Natural killer cell treated with Interleukin-12 subunit alpha and Interleukin-12 subunit beta and Interleukin-15 and Interleukin-18, amount 100 ng/mL, for 72 hours (primary cell): Measurements from ENCODE around the gene NFKBIB. TPM values are rescaled to one million over a fixed set of nuclear protein-coding genes. Genes with fewer than 3 reads are reported as not detected.
"Not testable (repeated sequence)": the region's sequence is repeated elsewhere in the genome, so short reads cannot be mapped to it uniquely, and the experiment has no call there.

Experiments used
- ATAC-seq, 2 donors: fragments of 150-1000 bp; cut with Tn5 transposase in 1 of 2; sonication (Bioruptor Pico), chemical (Tn5 transposase) in 1 of 2; 2 replicates each; pipeline ENCODE4 v1.10.0; 2021
- DNase-seq: peaks from one replicate; pipeline ENCODE4 v3.0.0; 2022; ENCODE audit warnings: low spot score
- H3K27ac Mint-ChIP-seq, 2 donors: 1 replicate in 1 of 2; 2 replicates in 1 of 2; pipeline ENCODE4 v1.8.0; 2022; ENCODE audit warnings: mixed read lengths in 2 of 2, mild to moderate bottlenecking in 1 of 2, moderate library complexity in 1 of 2
- H3K27me3 Mint-ChIP-seq, 2 donors: 1 replicate in 1 of 2; 2 replicates in 1 of 2; pipeline ENCODE4 v1.8.0; 2022; ENCODE audit warnings: mixed read lengths in 2 of 2
- H3K36me3 Mint-ChIP-seq: one replicate; pipeline ENCODE4 v1.8.0; 2022; ENCODE audit warnings: mixed read lengths
- H3K4me1 Mint-ChIP-seq, 2 donors: 1 replicate in 1 of 2; 2 replicates in 1 of 2; pipeline ENCODE4 v1.8.0; 2022; ENCODE audit warnings: low read depth in 2 of 2, mixed read lengths in 2 of 2, mild to moderate bottlenecking in 1 of 2
- H3K4me3 Mint-ChIP-seq: one replicate; pipeline ENCODE4 v1.8.0; 2022; ENCODE audit warnings: mixed read lengths
- H3K9me3 Mint-ChIP-seq: 2 replicates; pipeline ENCODE4 v1.8.0; 2022; ENCODE audit warnings: mixed read lengths
- total RNA-seq, 2 donors: library from RNA; stranded (reverse); gene quantifications; one replicate each; pipeline ENCODE4 v1.2.3, GENCODE V29; 2022

Gene NFKBIB
- total RNA-seq, 2 donors from 2014 or later, result 106 to 108 TPM

DNA sequence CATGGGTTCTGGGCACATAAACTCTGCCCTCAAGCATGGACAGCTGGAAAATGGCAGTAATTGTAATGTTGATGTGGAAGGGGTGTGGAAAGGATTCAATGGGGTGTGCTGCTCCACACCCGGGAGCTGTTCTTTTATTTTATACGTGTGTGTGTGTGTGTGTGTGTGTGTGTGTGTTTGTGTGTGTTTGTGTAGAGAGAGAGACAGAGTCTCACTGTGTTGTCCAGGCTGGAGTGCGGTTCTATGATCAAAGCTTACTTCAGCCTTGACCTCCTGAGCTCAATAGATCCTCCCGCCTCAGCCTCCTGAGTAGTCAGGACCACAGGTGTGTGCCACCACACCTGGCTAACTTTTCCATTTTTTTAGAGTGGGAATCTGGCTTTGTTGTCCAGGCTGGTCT lies 33.8 kb downstream of the NFKBIB start:
- peaks cover 7% of the 10 kb centered on the region for H3K36me3 Mint-ChIP-seq
- ATAC-seq, result no peak
- DNase-seq, result no peak
- H3K9me3 Mint-ChIP-seq, result no peaks in the 10 kb centered on the region
- H3K4me1 Mint-ChIP-seq, result peaks cover 24 to 29% of the 10 kb centered on the region in 2 donors
- no peaks in the 10 kb centered on the region for H3K27me3 Mint-ChIP-seq
- peak overlapping the region in 1 of 2 donors; percentile 56 for H3K27ac Mint-ChIP-seq
- H3K4me3 Mint-ChIP-seq, result no peak overlapping the region

DNA sequence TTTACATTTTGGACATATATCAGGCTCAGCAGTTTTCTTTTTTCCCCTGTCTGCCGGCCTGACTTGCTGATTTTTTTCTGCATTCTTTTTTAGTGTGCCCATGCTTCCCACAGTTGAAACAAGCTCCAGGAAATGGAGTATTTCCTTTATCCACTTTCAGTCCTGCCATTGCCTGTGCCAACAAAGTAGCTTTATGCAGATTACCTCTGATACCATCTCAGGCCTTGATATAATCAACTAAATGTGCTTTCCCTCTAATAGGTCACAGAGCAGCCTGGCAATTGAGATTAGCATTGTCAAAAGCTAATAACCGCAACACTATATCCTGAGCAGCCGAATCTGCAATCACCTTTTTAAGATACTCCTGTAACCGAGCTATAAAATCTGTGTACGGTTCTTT lies 40.2 kb downstream of the NFKBIB start:
- peaks cover 0 to 4% of the 10 kb centered on the region in 2 donors for H3K4me1 Mint-ChIP-seq
- H3K27me3 Mint-ChIP-seq, result peaks cover 5 to 8% of the 10 kb centered on the region in 2 donors
- no peaks in the 10 kb centered on the region for H3K9me3 Mint-ChIP-seq
- H3K4me3 Mint-ChIP-seq, result no peak overlapping the region
- DNase-seq, result no peak
- no peak for ATAC-seq
- no peaks in the 10 kb centered on the region for H3K36me3 Mint-ChIP-seq
- H3K27ac Mint-ChIP-seq, result no peak overlapping the region

DNA sequence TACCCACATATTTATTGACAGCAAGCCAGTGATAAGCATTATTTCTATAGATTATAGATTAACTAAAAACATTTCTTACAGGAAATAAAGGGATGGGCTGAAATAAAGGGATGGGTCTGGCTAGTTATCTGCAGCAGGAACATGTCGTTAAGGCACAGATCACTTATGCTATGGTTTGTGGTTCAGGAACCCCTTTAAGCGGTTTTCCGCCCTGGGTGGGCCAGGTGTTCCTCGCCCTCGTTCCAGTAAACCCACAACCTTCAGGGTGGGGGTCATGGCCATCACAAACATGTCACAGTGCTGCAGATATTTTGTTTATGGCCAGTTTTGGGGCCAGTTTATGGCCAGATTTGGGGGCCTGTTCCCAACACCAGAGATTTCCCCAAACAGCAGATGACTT lies 41.7 kb downstream of the NFKBIB start:
- not testable (repeated sequence) for H3K9me3 Mint-ChIP-seq, H3K4me1 Mint-ChIP-seq

DNA sequence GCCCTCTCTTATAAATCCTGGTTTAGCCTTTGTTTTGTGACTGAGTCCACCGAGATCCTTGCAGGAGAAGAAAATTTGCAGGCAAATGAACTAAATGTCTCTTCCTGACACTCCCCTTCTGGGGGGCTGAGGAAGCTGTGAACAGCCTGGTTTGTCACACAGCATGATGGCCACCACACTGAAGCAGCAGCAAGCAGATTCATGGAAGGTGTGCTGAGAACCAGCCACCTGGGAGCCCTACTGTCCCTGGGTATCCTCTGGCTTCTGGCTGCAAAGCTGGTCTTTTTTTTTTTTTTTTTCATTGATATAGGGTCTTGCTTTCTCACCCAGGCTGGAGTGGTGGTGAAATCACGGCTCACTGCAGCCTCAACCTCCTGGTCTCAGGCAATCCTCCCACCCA lies 42.2 kb downstream of the NFKBIB start:
- Mint-ChIP-seq H3K27me3 (peaks cover 5 to 8% of the 10 kb centered on the region in 2 donors), H3K36me3 (no peaks in the 10 kb centered on the region), H3K4me3 (no peak overlapping the region), H3K27ac (no peak overlapping the region), H3K4me1 (peaks cover 0 to 4% of the 10 kb centered on the region in 2 donors), H3K9me3 (no peaks in the 10 kb centered on the region)
- DNase-seq (no peak), ATAC-seq (no peak)

More for the DNA sequence above, 41.7 kb downstream of the NFKBIB start:
- not testable (repeated sequence) for H3K27ac Mint-ChIP-seq, H3K36me3 Mint-ChIP-seq, ATAC-seq, DNase-seq, H3K27me3 Mint-ChIP-seq, H3K4me3 Mint-ChIP-seq

DNA sequence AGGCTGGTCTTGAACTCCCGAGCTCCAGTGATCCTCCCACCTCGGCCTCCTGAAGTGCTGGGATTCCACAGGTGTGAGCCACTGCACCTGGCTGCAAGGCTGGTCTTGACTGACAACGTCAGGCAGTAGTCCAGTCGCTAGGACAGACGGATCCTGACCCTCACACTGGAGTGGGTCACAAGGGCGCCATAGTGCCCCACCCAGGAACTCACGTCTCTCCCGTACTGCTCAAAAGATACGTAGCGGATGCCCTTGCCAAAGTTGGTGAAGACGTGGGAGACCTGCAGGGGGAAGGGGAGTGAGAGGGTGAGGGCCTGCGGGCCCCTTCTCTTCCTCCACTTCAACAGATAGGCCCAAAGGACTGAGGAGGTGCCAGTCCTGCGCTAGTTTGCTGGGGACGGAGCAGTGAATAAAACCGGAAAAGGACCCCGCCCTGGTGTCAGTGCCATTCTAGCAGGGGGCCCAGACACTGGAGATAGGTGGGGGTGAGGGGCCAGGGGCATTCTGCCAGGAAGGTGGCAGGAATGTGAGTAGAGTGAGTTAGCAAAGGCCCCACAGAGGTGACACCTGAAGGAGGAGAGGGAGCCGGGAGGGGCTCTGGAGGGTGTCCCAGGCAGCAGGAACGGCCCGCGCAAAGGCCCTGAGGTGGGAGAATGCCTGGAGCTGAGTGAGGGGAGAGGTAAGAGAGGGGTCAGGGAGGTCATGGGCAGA lies 42.9 kb downstream of the NFKBIB start:
- DNase-seq, result no peak
- Mint-ChIP-seq H3K27me3 (peaks cover 5 to 8% of the 10 kb centered on the region in 2 donors), H3K9me3 (no peaks in the 10 kb centered on the region), H3K27ac (no peak overlapping the region), H3K4me1 (peaks cover 0 to 4% of the 10 kb centered on the region in 2 donors), H3K4me3 (no peak overlapping the region), H3K36me3 (no peaks in the 10 kb centered on the region)
- ATAC-seq, result peak in 1 of 2 donors; percentile 11

DNA sequence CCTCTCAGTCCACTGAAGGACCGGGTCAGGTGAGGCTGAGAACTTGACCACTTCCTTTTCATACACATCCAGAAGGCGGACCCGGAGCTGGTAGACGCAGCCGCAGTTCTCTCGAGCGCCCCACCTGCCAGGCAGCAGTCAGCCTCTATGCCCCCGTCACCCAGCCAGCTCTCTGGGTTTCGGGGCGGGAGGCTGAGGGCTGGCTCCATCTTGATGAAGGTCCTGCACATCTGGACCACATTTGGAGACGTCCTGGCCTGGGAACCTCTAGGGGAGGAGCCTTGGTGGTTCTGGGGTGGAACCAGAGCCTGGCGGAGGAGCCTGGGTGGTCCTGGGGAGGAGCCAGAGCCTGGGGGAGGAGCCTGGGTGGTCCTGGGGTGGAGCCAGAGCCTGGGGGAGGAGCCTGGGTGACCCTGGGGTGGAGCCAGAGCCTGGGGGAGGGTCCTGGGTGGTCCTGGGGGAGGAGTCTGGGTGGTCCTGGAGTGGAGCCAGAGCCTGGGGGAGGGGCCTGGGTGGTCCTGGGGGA lies 45.3 kb downstream of the NFKBIB start:
- Mint-ChIP-seq H3K27me3 (peaks cover 4 to 5% of the 10 kb centered on the region in 2 donors), H3K36me3 (no peaks in the 10 kb centered on the region), H3K4me1 (peaks cover 4 to 7% of the 10 kb centered on the region in 2 donors), H3K4me3 (no peak overlapping the region), H3K9me3 (no peaks in the 10 kb centered on the region), H3K27ac (no peak overlapping the region)
- ATAC-seq (no peak), DNase-seq (no peak)

DNA sequence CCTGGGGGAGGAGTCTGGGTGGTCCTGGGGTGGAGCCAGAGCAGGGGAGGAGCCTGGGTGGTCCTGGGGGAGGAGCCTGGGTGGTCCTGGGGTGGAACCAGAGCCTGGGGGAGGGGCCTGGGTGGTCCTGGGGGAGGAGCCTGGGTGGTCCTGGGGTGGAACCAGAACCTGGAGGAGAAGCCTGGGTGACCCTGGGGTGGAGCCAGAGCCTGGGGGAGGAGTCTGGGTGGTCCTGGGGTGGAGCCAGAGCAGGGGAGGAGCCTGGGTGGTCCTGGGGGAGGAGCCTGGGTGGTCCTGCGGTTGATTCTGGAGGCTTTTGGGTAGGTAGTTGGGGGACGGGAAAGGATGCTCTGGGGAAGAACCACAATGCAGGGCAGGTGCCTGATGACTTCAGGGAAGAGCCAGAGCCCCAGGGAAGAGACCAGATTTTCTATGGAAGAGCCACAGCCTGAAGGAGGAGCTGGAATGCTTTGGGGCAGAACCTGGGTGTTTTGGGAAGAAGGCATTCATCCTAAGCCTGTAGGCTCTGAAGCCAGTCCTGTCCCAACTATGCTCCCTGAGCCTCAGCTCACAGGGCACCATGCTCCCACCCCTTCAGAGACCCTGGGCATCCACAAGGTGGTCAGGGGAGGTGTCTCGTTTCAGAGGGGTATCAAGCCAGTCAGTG lies 45.9 kb downstream of the NFKBIB start:
- H3K27ac Mint-ChIP-seq, result no peak overlapping the region
- peaks cover 4 to 9% of the 10 kb centered on the region in 2 donors for H3K4me1 Mint-ChIP-seq
- H3K9me3 Mint-ChIP-seq, result no peaks in the 10 kb centered on the region
- H3K4me3 Mint-ChIP-seq, result no peak overlapping the region
- ATAC-seq, result no peak
- H3K27me3 Mint-ChIP-seq, result peaks cover 4 to 5% of the 10 kb centered on the region in 2 donors
- no peaks in the 10 kb centered on the region for H3K36me3 Mint-ChIP-seq
- no peak for DNase-seq

DNA sequence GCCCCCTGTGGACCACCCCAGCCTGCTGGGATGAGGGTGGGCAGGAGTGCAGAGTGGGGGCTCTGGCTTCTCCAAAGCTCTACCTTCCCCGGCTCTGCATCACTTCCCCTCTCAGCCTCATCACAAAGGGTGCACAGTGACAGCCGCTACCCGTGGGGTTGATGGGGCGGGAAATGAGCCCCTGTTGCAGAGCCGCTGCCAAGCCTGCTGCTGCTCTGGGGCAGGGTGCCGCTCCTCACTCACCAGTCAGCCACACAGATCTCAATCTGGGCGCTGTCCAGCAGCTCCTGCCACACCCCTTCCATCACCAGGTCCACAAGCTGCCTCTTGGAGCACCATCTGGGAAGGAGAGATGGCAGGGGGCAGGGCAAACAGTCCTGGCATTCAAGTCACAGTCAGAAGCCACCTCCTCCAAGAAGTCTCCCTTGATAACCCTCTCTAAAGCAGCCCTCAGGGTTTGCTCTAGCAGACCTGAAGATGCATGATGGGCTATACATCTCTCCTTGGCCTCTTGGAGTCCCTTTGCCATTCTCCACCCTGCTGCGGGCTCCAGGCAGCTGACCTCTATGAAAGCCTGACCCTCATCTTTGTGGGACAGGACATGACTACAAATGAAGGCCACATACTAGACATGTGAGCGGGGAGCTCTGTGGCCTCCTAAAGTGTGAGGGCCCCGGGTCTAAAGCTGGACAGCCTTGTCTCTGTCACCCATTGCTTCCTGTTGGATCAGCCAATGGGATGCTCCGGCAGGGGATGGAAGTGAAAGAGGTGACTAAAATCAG lies 46.7 kb downstream of the NFKBIB start:
- H3K4me3 Mint-ChIP-seq, result no peak overlapping the region
- DNase-seq, result no peak
- no peak overlapping the region for H3K27ac Mint-ChIP-seq
- H3K9me3 Mint-ChIP-seq, result no peaks in the 10 kb centered on the region
- H3K27me3 Mint-ChIP-seq, result no peaks in the 10 kb centered on the region
- H3K36me3 Mint-ChIP-seq, result no peaks in the 10 kb centered on the region
- peaks cover 0 to 9% of the 10 kb centered on the region in 2 donors for H3K4me1 Mint-ChIP-seq
- no peak for ATAC-seq

DNA sequence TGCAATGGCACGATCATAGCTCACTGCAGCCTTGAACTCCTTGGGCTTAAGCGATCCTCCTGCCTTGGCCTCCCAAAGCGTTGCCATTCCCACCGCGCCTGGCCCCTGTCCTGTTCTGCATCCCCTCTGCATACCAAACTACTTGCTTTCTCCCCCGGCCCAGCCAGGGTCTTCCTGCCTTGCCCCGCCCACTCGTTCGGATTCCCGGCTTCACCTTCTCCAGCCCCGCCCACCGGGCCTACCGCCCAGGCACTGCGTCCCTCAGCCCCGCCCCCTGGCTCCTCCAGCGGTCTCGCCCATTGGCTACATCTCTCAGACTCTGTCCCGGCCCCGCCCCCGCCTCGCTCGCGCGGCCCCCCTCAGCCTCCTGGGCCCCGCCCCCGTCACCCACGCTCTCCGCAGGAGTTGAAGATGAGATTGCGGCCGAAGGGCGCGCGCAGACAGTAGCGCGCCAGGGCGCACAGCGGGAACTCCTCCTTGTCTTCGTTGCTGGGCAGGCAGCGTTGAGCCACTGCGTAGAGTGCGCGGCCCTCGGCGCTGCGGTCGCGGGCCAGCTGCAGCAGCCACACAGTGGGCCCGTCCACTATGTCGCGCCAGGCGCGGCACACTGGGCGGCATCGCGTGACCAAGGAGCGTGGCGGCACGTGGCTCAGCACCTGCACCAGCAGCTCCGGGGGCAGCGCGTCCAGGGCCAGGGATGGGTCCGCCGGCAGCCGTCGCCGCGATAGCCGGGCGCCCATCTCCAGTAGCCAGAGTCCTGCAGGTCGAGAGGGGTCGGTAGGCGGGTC lies 50.0 kb downstream of the NFKBIB start:
- no peak overlapping the region for H3K4me3 Mint-ChIP-seq
- H3K27ac Mint-ChIP-seq, result no peak overlapping the region
- H3K9me3 Mint-ChIP-seq, result no peaks in the 10 kb centered on the region
- H3K36me3 Mint-ChIP-seq, result no peaks in the 10 kb centered on the region
- ATAC-seq, result peak; percentile 93 to 98
- H3K4me1 Mint-ChIP-seq, result peaks cover 6 to 14% of the 10 kb centered on the region in 2 donors
- DNase-seq, result peak; percentile 93
- peaks cover 6 to 20% of the 10 kb centered on the region in 2 donors for H3K27me3 Mint-ChIP-seq

DNA sequence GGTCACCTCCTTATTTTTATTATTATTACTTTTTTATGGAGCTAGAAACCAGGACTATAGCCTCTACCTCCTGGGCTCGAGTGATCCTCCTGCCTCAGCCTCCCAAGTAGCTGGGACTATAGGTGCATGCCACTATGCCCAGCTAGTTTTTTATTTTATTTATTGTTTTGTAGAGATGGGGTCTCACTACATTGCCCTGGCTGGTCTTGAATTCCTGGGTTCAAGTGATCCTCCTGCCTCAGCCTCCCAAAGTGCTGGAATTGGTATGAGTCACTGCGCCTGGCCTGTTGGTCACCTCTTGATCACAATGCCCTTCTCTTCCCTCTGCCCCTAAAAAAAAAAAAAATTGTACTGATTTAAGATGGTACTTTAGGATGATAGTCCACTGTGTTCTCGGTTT lies 51.4 kb downstream of the NFKBIB start:
- DNase-seq (no peak), ATAC-seq (no peak)
- H3K4me1 Mint-ChIP-seq, result peaks cover 6 to 14% of the 10 kb centered on the region in 2 donors
- no peak overlapping the region for H3K4me3 Mint-ChIP-seq
- no peak overlapping the region for H3K27ac Mint-ChIP-seq
- H3K27me3 Mint-ChIP-seq, result peaks cover 6 to 20% of the 10 kb centered on the region in 2 donors
- H3K9me3 Mint-ChIP-seq, result no peaks in the 10 kb centered on the region
- H3K36me3 Mint-ChIP-seq, result no peaks in the 10 kb centered on the region

DNA sequence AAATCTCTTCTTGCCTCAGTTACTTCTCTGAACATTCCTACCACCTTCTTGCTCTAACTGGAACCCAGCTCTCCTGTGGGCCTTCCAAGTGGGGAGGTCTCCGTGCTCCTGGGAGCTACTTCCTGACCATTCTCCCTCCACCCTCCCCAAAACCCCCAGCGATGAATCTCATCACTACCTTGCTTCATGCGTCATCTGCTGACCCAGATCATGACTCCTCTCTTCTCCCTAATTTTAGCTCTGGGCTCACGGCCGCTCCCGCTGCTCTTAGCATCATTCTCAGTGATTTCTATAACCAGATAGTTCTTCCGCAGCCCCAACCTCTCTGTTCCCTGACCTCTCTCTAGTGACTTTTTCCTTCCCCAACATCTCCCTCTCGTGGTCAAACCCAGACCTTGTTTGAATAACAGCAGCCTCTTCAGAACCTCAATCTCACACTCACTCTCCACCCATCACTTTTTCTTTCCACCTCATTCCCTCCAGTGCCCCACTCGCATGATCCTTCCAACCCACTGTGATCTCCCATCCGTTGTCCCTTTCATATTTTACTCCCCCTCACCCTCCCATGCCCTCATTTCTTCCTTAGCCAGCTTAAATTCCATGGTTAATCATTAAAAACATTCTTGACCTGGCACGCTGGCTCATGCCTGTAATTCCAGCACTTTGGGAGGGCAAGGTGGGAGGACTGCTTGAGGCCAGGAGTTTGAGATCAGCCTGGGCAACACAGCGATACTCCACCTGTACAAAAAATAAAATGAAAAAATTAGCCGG lies 52.8 kb downstream of the NFKBIB start:
- peaks cover 6 to 14% of the 10 kb centered on the region in 2 donors for H3K4me1 Mint-ChIP-seq
- no peaks in the 10 kb centered on the region for H3K36me3 Mint-ChIP-seq
- no peaks in the 10 kb centered on the region for H3K9me3 Mint-ChIP-seq
- H3K27ac Mint-ChIP-seq, result no peak overlapping the region
- H3K27me3 Mint-ChIP-seq, result peaks cover 6 to 20% of the 10 kb centered on the region in 2 donors
- peak overlapping the region; percentile 11 for H3K4me3 Mint-ChIP-seq
- ATAC-seq (no peak), DNase-seq (no peak)

DNA sequence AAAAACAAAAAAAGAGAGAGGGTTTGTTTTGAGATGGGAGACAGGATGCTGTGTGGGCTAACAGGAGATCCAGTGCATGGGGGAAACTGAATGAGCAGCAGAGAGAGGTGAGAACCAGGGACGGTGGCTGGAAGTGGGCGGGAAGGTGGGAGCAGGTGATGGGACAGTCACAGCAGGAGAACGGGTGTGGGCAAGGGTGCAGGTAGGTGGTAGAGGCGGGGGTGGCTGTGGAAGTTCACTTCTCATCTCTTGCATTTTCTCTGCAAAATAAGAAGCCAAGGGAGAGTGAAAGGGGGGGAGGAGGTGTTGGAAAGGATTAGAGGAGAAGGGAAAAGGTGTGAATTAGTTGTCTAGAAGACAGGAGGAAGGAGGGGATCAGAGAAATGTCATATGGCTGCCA lies 53.9 kb downstream of the NFKBIB start:
- Mint-ChIP-seq H3K36me3 (no peaks in the 10 kb centered on the region), H3K4me1 (peaks cover 6 to 14% of the 10 kb centered on the region in 2 donors), H3K9me3 (no peaks in the 10 kb centered on the region), H3K4me3 (no peak overlapping the region), H3K27me3 (peaks cover 6 to 20% of the 10 kb centered on the region in 2 donors), H3K27ac (no peak overlapping the region)
- ATAC-seq (no peak), DNase-seq (no peak)
